ENCODE results near the gene TMEM132D.

GRCh38 chr12:129138776-129139175 lies 765.0 kb downstream of the TMEM132D start:
- no peak for TF ChIP-seq EZH2 (IDR thresholded peaks at IDR 0.05; ENCODE audit: borderline replicate concordance, low read length)
- TF ChIP-seq, protein P1, sequence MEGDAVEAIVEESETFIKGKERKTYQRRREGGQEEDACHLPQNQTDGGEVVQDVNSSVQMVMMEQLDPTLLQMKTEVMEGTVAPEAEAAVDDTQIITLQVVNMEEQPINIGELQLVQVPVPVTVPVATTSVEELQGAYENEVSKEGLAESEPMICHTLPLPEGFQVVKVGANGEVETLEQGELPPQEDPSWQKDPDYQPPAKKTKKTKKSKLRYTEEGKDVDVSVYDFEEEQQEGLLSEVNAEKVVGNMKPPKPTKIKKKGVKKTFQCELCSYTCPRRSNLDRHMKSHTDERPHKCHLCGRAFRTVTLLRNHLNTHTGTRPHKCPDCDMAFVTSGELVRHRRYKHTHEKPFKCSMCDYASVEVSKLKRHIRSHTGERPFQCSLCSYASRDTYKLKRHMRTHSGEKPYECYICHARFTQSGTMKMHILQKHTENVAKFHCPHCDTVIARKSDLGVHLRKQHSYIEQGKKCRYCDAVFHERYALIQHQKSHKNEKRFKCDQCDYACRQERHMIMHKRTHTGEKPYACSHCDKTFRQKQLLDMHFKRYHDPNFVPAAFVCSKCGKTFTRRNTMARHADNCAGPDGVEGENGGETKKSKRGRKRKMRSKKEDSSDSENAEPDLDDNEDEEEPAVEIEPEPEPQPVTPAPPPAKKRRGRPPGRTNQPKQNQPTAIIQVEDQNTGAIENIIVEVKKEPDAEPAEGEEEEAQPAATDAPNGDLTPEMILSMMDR (IDR thresholded peaks at IDR 0.05; ENCODE audit: low read length) = no peak
